CD4-positive, alpha-beta T cell treated with Interferon gamma for 1 hour (primary cell): ENCODE measurements around the gene CELF2.

Experiments
- DNase-seq: peaks from one replicate; pipeline ENCODE4 v3.0.0-alpha.2; 2020

The CELF2 gene

DNA sequence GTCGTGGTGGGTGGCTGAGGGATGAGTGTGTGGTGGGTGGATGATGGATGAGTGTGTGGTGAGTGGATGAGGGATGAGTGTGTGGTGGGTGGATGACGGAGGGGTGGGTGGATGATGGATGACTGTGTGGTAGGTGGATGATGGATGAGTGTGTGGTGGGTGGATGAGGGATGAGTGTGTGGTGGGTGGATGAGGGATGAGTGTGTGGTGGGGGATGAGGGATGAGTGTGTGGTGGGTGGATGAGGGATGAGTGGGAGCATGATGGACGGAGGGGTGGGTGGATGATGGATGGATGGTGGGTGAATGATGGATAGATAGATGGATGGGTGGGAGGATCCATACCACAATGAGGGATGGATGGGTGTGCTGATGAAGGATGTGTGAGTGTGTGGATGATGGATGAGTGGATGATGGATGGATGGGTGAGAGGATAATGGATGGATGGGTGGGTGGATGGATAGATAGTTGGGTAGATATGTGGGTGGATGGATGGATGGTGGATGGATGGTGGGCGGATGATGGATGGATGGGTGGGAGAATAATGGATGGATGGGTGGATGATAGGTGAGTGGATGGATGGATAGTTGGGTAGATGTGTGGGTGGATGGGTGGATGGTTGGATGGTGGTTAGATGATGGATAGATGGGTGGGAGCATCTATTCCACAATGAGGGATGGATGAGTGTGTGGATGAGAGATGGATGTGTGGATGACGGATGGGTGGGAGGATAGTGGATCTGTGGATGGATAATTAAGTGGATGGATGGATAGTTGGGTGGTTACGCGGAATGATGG, 266.8 kb downstream of the CELF2 start:
- no peak for DNase-seq

DNA sequence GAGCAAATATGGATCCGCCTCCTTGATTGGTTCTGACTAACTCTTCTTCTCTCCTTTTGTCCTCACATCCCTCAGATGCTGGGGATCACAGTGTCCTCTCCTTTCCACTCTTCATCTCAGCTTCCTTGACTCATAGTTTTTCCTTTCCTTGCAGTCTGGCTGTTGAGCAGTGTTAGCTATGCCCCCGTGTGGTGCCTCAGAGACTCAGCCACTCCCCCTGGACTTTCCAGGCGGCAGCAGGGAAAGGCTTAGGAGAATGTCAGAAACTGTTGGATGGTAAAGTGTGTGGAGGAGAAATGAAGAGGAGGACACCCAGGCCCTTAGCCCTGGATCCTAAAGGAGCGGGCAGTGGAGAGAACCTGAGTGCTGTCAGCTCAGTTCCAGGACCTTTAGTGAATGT, 267.5 kb downstream of the CELF2 start:
- DNase-seq, result no peak

DNA sequence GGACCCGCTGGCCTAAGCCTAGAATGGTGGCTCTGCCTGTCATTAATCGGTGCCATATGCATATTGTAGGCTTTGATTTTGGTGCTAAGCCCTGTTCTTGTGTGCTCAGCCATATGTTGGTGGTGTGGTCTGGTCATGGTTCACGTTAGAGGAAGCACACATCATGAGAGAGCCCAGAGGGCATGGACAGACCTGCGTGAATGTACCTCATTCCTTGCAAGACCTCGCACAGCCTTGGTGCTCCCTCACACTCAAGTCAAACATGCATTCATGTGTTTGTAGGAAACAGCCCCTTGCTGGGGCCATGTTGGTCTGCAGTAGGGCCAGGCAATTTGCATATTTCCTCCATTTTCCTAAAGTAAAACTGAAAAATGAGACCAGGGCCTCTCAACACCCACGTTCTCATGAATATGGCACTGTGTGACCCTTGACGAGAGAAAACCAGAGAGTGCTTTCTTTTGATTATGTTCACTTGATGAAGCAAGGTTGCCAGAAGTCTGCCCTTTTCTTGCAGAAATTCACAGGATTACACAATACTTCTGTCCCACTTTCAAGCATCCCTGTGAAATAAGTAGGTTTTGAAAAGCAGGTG, 268.7 kb downstream of the CELF2 start:
- no peak for DNase-seq

DNA sequence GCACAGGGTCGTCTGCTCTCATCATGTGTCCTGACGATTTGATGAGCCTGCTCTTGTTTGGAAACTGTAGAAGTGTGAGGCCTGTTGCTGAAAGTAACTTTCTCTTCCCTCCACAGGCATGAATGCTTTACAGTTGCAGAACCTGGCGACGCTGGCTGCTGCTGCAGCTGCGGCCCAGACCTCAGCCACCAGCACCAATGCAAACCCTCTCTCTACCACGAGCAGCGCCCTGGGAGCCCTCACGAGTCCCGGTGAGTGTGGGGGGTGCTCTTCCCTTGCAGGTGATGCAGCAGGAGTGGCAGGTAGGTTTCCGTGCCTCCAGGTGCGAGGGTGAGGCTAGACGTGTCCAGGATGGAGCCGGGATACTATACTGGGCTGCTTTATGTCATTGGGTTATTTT, 270.6 kb downstream of the CELF2 start:
- DNase-seq, result no peak

DNA sequence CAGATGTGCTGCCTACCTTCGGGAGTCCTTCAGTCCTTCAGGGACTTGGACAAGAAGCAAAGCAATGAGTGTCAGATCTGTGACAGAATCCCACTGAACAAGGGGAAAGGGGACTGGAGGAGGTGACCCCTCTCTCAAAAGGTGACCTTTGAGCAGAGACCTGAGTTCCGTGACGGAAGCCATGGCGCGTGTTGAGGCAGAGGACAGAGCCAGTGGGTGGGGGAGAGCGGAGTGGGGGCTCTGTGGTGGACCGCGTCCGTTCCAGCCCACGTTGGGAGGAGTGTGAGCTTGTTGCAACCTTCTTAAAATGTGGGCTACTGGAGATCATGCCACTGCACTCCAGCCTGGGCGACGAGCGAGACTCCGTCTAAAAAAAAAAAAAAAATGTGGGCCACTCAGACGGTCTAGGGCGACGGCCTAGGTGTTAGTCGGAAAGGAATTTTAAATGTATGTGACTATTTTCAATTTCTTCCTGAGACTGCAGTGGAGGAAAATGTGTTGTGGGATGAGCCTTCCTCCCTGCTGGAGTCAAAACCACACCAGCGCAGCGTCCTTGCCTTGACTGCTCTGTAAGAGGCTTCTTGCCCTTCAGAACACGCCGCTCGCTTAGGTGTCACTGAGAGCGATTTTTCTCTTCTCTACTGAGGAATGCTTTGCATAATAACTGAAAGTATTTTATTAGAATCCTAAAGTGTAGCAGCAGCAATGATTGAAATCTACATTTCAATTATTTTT, 272.7 kb downstream of the CELF2 start:
- no peak for DNase-seq

DNA sequence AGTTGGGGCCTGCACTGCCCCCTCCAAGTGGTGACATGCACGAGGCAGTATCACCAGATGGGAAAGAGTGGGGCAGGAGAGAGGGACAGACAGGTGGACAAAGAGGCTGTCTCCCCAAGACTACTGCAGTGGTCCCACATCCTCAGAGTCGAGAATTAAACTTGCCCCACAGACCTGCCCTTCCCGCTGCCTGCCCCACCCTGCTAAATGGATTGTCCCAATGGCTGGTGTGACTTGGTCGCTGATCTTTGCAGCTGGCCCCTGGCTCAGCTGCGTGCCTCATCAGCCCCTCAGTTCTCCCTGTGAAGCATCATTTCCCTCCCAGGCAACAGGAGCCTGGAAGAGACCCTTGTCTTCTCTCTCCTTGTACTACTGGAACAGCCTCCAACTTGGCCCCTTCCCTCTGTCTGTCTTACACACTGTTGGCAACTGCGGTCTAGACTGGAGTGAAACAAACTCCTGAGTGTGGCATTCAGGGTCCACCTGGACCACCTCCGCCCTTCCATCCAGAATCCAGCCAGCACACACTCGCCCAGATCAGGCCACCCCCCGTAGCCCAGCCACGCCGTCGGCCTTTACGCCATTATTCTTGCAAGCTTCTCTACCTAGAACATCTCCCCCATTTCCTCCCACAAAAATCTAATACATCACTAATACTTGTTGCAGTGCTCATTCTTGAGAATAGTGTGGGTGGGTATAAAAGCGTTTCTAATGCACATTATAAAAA, 275.1 kb downstream of the CELF2 start:
- DNase-seq, result no peak

DNA sequence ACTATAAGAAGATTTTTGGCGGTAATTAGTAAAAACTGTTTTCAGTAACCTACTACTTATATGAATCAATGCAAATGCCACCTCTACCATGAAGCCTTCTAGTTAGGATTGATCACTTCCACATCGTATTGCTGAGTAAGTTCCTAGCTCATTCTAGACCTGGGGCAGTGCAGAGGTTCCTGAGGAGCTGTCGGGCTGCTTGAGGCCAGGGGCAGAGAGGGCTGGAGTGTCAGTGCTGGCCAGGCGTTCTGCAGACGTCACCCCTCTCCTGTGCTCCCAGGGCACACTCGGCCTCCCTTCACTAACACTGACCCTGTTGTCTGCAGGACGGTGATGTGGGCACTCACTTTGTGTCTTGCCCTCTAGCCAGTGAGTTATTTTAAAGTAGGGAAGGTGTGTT, 275.7 kb downstream of the CELF2 start:
- no peak for DNase-seq

DNA sequence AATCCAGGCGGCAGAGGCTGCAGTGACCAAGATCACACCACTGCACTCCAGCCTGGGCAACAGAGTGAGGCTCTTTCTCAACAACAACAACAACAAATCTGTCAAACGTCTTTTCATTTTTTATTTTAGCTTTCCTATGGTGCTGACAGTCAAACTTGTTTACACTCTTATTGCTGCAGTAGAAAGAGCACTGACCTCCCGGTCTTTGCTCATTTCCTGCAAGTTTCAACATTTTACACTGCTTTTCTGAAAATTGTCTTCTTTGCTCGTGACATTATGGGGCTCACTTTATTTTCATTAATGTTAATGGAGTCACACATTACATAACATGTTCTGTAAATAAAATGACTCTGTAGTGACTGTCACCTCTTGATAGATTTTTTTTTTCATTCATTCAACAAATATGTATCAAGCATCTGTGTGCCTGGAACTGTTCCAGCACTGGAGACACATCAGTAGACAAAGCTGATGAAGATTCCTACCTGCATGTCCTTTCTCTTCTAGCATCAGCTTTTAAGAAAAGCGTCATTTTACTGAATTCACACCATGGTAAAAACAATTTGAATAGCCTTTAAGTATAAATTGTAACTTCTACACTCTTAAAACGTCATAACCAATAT, 277.3 kb downstream of the CELF2 start:
- DNase-seq, result no peak

DNA sequence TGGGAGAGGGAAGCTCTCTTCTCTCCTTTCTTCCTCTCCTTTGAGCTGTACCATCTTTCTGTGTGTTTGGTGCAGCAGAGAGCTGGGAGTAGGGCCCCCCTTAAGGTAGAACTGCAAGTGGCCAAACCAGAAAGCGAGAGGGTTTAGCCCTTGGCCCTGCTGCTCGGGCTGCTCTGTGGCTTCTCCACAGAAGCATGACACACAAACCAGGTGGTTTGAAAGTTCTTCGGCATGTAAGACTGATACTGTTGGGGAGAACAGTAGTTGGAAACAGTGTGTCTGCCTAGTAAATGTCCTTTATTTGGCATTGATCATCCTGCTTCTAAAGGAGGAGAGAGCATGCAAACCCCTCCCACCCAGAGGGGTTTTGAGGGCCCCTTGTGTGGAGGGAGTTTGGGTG, 277.8 kb downstream of the CELF2 start:
- no peak for DNase-seq

DNA sequence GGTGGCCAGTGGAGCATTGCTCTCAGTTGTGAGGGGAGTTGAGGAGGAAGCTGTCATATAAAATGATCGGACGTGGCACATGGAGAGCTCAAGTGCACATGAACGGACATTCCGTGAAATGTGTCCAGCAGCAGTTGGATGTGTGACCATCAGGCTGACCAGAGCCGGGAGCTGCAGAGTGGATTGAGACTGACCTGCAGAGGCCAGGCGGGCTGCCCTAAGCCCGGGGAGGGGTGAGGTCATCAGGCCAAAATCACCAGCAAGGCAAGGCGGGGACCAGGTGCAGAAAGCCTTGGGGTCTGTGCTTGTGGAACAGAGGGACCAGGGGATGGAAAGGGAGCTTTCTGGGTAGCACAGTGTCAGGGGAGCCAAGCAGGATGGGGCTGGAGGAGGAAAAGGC, 279.5 kb downstream of the CELF2 start:
- no peak for DNase-seq

DNA sequence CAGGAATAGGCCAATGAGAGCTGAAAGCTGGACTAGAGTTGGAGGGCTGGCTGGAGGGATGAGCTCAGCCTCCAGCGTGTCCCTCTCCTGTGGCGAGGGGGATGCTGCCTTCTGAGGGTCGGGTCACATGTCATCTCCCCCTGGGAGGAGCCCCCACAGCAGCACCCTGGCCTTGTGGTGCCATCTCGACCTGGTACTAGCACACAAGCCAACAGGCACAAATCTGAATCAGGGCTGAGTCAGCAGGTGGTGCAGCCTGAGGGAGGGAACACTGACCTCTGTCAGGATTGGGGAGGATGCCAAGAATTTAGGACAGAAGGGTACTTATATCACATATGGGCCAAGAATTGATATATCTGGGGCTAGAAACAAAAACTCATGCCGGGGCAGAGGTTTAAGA, 280.4 kb downstream of the CELF2 start:
- DNase-seq, result no peak

DNA sequence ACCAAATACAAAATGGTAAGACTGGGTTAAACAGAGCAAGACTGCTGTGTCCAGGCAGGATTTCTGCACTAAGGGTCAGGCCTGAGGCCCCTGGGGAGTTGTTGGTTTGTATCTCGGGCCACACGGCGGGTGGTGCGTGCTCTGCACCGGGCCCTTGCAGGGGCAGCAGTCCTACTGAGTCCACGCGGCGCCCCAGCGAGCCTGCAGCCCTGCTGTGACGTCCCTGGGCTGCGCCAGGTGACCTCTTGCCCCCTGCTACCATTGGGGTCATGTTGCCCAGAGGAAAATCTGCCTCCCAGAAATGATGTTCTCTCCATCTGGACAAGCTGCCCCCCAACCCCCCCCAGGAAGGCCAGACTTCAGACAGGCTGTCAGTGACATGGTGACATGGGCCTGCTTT, 281.5 kb downstream of the CELF2 start:
- no peak for DNase-seq

DNA sequence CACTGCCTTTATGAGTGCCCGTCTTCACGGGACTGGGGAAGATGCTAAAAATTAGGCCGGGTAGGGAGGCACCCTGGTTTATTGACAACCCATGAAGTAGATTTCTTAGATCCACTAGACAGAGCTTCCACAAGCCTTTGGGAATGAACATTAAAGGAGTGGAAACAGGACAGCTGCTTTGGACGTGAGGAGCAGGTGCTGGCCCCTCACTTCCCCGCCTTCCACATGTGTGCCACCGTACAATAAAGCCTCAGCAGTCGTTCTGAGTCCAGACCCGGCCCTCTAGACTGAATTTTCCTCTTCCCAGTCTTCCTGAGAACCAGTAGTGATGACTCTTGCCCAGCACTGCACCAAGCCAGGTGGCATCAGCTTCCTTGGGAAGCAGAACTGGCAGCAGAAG, 282.4 kb downstream of the CELF2 start:
- DNase-seq, result no peak

DNA sequence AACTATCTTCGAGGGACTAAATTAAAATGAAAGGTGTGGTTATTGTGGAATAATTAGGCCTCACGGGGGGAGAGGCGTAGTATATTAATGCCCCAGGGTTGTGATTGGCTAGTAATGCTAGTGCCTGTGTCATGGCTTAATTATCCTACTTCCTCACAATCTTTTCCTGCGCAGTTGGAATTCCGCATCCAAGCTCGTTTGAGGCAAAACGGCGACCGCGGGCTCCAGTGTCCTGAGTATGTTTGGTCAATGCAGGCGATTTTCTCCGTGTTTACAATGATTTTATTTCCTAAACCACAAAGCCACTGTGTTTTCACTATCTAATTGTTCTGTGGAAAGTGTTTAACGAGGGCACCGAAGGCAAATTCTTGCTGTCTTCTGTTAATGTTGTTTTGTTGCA, 282.9 kb downstream of the CELF2 start:
- no peak for DNase-seq

DNA sequence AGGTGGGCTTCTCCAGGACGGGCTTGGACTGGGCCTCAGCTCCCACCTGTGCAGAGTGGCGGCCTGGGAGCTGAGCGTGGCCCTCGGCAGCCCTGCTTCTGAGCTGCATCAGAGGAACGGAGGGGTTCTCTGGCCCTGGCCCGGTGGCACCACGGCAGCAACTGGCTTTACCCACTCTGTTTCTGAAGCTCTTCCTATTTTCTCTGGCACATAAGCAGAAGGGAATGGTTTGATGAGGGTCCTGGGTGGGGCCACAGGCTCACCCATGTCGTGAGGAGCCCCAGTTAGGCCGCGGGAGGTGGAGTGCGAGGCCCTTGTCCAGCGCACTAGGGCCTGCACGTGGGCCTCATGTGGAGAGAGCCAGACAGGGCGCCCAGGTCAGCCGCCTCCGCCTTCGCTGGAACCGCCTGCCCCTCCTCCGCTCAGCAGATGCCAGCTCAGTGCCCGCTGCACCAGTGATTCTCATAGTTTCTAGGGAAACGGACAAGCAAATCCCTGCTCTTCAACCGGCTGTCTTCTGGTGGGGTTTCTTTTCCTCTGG, 284.0 kb downstream of the CELF2 start:
- no peak for DNase-seq

DNA sequence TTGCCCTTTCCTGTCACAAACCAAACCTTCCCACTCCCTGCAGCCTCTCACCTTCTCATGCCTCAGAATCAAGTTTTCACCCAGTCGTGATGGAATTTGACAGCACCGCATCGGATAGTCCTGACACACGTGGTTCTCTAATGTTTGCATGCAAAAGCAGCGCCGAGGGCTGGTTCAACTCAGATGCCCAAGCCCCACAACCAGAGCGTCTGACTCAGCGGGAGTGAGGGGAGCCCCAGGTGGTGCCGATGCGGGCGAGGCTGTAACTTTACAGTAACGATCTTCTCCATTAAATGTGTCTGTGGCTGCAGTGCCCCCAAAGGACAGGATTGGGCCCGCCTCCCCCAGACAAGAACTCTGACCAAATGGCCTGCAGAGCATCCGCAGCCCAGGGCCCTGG, 284.5 kb downstream of the CELF2 start:
- no peak for DNase-seq

DNA sequence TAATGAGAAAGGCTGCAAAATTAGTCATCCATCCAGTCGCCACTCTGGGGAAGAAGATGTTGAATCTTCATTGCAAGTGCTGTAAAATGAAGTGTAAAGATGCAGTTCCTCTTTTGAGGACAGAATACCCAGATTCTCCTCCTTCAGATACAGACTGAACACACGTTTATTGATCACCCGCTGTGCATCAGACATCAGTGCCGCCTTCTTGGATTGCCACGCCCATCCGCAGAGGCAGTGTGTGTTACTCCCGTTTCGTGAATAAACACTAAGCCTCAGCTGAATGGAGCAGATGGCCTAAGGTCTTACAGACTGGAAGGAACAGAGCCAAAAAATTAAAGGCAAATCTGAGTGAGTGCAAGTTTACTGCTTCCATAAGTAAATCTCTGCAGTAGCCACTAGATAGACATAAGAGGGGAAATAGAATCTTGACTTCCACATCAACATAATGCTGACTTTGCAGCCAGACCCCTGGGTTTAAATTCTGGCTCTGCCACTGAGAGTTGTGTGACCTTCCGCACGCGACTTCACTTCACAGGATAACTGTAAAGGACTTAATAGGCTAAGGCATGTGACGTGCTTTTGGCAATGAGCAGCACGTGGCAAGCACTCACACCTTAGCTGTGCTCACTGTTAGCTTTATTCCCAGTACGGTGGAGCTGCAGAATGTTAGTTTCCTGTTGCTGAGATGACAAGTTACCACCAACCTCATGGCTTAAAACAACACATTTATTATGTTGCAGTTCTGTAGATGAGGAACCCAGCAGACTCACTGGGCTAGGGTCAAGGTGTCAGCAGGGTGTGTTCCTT, 285.9 kb downstream of the CELF2 start:
- DNase-seq, result no peak

DNA sequence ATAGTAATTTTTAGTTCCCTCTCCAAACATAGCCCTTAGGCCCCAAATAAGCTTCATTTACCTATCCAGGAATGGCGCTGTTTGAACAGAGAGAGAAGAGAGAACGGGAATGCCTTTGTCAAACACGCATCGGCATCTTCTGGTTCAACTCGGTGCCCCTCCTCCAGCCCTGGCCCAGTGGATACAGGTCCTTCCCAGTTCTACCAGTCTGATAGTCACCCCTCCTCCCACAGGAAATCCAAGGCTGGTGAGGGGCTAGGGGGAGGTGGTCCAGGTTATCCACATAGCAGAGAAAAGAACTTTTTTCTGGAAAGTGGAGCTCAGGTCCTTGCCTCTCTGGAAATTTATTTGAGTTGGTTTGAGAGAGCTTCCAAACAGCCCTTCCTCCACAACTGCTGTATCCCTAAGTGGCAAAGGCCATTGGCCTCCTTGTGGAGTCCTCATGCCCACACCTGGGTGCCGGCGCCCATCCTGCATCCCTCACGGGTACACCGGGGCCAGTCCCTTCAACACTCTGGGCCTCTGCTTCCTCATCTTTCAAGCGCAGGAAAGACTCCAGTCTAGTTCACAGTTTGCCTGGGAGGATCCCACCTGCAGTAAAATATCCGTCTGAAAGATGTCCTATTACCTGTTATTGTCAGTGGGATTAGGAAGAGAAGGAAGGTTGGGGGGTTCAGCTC, 287.4 kb downstream of the CELF2 start:
- DNase-seq, result no peak

DNA sequence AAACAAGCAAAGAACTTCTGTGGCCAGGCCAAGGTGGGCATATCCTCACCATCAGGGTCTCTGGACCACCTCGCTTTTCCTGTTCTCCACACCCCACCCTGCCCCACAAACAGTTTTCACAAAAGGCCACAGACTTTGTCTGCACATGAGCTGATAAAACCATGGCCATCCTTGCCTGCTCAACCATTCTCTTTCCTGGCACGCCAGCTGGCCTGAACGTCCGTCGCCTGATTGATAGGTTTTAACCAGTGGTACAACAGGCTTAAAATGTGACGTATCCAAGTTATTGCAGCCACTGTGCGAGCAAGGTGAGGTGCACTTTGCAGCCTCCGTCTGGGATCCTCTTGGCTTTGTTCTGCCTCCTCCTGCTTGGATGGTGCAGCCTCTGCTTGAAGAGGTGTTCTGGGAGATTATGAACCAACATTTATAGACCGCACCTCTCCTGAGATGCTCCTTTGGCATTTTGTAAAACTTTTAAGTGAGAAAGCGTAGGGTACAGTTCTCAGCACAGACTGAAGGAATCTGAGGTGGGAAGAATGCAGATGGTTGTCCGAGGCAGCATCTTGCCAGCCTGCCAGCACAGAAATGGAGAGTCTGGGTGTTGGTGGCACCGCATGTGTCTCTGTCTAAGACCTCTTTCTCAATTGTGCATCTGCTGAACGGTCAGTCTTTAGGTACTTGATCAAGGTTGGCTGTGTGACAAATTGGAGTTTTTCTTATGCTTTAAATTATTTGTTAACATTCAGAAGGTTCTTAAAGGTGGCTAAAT, 288.3 kb downstream of the CELF2 start:
- DNase-seq, result no peak

DNA sequence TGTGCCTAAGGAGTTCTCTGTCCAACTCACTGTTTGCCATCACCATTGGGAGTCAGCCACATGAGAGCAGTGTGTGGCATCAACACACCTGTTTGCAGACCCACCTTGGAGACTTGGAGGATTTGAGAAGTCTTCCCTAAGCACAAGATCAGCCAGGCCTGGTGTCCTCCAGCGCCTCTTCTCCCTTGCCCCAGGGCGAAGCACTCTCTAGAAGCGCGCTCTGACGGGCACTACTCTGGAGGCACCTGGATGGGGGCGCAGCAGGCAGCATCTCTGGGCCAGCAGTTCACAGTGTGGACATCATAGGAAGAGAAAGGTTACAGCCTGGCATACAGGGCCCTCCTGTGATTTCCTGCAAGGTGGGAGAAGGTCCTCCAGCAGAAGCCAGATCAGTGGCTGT, 289.3 kb downstream of the CELF2 start:
- no peak for DNase-seq

DNA sequence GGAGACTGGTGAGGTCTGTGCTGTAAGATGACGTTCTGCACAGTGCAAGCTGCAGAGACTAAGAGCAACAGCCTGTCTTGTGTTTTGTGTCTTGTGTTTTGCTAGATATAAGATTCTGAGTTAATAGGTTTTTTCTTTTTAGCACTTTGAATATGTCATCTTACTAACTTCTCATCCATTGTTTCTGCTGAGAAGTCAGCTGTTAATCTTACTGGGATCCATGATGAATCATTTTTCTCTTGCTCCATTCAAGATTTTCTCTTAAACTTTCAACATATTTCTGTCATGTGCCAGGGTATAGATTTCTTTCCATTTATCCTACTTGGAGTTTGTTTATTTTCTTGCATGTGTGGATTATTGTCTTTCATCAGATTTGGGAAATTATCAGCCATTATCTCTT, 290.3 kb downstream of the CELF2 start:
- DNase-seq, result no peak
